NCI-H128 (cell line): ENCODE measurements around the gene KRTAP12-1.
"Not testable (repeated sequence)": the region's sequence is repeated elsewhere in the genome, so short reads cannot be mapped to it uniquely, and the experiment has no call there.

ENCODE experiments used
- DNase-seq: peaks from one replicate; lab custom pipeline; 2025; ENCODE audit not compliant: unreplicated experiment; lab: John Stamatoyannopoulos, UW

The KRTAP12-1 gene

GRCh38 chr21:44647222-44647552 is 34.8 kb downstream of the KRTAP12-1 start:
- no peak for DNase-seq

DNA sequence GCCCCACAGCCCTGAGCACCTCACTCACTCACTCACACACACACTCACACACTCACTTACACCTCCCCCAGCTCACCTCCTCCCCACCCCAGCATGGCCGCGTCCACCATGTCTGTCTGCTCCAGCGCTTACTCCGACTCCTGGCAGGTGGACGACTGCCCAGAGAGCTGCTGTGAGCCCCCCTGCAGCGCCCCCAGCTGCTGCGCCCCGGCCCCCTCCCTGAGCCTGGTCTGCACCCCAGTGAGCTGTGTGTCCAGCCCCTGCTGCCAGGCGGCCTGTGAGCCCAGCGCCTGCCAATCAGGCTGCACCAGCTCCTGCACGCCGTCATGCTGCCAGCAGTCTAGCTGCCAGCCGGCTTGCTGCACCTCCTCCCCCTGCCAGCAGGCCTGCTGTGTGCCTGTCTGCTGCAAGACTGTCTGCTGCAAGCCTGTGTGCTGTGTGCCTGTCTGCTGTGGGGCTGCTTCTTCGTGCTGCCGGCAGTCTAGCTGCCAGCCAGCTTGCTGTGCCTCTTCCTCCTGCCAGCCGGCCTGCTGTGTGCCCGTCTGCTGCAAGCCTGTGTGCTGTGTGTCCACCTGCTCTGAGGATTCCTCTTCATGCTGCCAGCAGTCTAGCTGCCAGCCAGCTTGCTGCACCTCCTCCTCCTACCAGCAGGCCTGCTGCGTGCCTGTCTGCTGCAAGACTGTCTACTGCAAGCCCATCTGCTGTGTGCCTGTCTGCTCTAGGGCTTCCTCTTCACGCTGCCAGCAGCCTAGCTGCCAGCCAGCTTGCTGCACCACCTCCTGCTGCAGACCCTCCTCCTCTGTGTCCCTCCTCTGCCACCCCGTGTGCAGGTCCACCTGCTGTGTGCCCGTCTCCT is 35.4 kb downstream of the KRTAP12-1 start, which contains the start of gene KRTAP10-11:
KRTAP10-11 (plus strand) TSS at position 49 of the 856 bp plus-strand sequence; CDS start at position 94, 45 bp downstream.
- not testable (repeated sequence) for DNase-seq

- no peak for DNase-seq
Observed at GRCh38 chr21:44644878-44645277, 37.1 kb downstream of the KRTAP12-1 start.

GRCh38 chr21:44643741-44644310 is 38.1 kb downstream of the KRTAP12-1 start:
- DNase-seq, result no peak

GRCh38 chr21:44640761-44641160 is 41.2 kb downstream of the KRTAP12-1 start:
- no peak for DNase-seq

GRCh38 chr21:44639331-44639655 is 42.7 kb downstream of the KRTAP12-1 start:
- no peak for DNase-seq

GRCh38 chr21:44638506-44639330 is 43.2 kb downstream of the KRTAP12-1 start:
- not testable (repeated sequence) for DNase-seq

DNA sequence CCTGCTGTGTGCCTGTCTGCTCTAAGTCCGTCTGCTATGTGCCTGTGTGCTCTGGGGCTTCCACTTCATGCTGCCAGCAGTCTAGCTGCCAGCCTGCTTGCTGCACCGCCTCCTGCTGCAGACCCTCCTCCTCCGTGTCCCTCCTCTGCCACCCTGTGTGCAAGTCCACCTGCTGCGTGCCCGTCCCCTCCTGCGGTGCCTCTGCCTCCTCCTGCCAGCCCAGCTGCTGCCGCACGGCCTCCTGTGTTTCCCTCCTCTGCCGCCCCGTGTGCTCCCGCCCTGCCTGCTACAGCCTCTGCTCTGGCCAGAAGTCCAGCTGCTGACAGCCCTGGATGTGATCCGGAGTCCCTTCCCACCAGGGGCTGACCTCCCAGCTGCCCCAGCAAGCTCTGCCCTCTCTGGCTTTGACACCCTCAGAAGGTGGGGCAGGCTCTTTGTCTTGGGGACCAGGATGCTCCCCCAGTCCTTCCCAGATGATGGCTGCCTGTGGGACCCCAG is 44.1 kb downstream of the KRTAP12-1 start:
- DNase-seq, result not testable (repeated sequence)

- DNase-seq, result no peak
Observed at GRCh38 chr21:44637018-44637850, 44.7 kb downstream of the KRTAP12-1 start, which contains the start of gene KRTAP10-10. Gene KRTAP10-10 (plus strand): TSS chr21:44637356. CDS start chr21:44637418, 62 bp downstream.

DNA sequence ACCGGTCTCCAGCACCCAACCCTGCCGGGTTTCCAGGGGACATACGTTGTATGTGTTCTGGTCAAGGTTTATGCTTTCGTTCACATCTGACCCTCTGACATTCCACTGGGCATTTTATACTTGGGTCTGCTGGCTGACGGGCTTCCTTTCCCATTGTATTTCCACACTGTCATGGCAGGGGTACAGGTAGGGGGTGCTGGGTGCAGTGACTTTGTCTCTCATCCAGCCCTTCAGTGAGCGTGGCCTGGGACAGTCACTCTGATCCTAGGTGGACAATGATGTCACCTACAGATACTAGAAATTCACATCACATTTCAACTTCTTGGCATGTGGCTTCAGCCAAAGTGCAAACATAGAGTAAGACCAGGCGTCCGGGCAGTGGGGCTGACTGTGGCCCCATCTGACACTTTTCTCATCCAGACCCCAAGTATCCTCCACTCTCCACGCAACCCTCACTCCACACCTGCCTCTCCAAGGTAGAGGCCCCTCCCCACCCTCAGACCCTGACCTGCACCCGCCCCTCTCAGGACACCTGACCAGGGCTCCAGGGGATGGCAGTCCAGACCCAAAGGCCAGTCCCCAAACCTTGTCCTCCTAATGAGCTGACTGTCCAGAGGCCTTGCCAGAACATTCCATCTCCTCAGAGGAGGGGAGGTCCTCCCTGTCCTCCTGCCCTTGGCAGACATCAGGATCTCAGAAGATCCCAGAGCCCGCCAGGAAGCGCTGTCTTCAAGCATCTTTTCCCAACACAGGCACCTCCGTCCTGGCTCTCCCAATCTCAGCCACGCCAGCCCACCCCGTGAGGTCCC is 45.5 kb downstream of the KRTAP12-1 start:
- no peak for DNase-seq

DNA sequence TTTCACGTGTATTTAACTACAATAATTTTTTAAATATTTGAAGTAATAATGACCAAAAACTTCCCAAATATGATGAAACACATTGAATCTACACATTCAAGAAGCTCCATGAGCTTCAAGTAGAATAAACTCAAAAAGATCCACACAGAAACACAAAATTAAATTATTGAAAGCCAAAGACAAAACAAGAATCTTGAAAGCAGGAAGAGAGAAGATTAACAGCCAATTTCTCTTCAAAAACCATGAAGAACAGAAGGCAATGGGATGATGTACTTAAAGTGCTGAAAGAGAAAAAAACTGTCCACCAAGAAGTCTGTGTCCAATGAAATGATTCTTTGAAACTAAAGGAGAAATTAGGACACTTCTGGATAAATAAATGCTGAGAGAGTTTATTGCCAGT is 49.9 kb downstream of the KRTAP12-1 start:
- no peak for DNase-seq
